Stimulated activated CD4-positive, alpha-beta T cell treated with anti-CD3 and anti-CD28 coated beads, Interleukin-1b, Interleukin-23, amount 100 ng/mL, for 24 hours (primary cell): ENCODE measurements around the gene FILIP1L.
"Not testable (repeated sequence)": the region's sequence is repeated elsewhere in the genome, so short reads cannot be mapped to it uniquely, and the experiment has no call there.

Source experiments
- DNase-seq, 4 experiments: peaks; one replicate each; pipeline ENCODE4 v3.0.0-alpha.2; 2020; ENCODE audit warnings: low read depth in 4 of 4, low spot score in 1 of 4

The FILIP1L gene

GRCh38 chr3:100099621-100100020 is 14.7 kb downstream of the FILIP1L start:
- DNase-seq: no peak

- no peak for DNase-seq
These were observed 15.6 kb downstream of the FILIP1L start for GRCh38 chr3:100098784-100099070.

- no peak for DNase-seq
These were observed 16.1 kb downstream of the FILIP1L start for GRCh38 chr3:100097919-100098783.

GRCh38 chr3:100096866-100097265 is 17.4 kb downstream of the FILIP1L start:
- DNase-seq: no peak

- not testable (repeated sequence) for DNase-seq
These were observed 18.0 kb downstream of the FILIP1L start for GRCh38 chr3:100096286-100096685.

- no peak for DNase-seq
These were observed 20.5 kb downstream of the FILIP1L start for GRCh38 chr3:100093831-100094230.

- no peak for DNase-seq
These were observed 23.7 kb downstream of the FILIP1L start for GRCh38 chr3:100090669-100091005.

- DNase-seq: no peak
These were observed 24.3 kb downstream of the FILIP1L start for GRCh38 chr3:100089812-100090668.

GRCh38 chr3:100088735-100089368 is 25.4 kb downstream of the FILIP1L start:
- DNase-seq: no peak

- DNase-seq: no peak
These were observed 27.1 kb downstream of the FILIP1L start for GRCh38 chr3:100087198-100087597.

GRCh38 chr3:100086401-100086800 is 27.9 kb downstream of the FILIP1L start:
- DNase-seq: no peak

- DNase-seq: no peak
These were observed 30.0 kb downstream of the FILIP1L start for GRCh38 chr3:100084100-100084806.

GRCh38 chr3:100083209-100083608 is 31.1 kb downstream of the FILIP1L start:
- DNase-seq: no peak

- DNase-seq: no peak
These were observed 31.6 kb downstream of the FILIP1L start for GRCh38 chr3:100082714-100083113.

GRCh38 chr3:100081986-100082692 is 32.2 kb downstream of the FILIP1L start:
- no peak for DNase-seq

- DNase-seq: no peak
These were observed 33.0 kb downstream of the FILIP1L start for GRCh38 chr3:100081311-100081710.

GRCh38 chr3:100080573-100080972 is 33.7 kb downstream of the FILIP1L start:
- DNase-seq: no peak

GRCh38 chr3:100079328-100079727 is 35.0 kb downstream of the FILIP1L start:
- DNase-seq: no peak

- DNase-seq: no peak
These were observed 37.4 kb downstream of the FILIP1L start for GRCh38 chr3:100076731-100077529.
